Measurements from ENCODE around the gene CFAP46.

DNA sequence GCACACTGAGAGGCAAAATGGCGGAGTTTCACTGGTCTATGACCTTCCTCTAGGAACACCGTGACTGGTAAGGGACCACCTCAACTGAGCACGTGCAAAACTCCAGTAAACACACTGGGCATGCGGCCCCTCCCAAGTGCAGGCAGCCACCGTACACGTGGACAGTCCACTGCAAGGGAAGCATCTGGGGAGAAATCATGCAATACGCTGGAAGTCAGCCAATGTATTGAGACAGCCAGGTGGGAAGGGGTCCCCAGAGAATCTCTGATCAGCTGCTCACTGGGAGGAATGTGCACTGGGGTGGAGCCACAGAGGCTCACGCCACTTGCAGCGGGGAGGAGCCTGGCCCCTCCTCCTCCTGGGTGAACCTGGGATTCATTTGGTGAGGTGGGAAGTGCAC lies 49.3 kb downstream of the CFAP46 start:
- TF ChIP-seq GABPA (IDR thresholded peaks at IDR 0.05; ENCODE audit: borderline replicate concordance, insufficient read depth, low read length): no peak
- TF ChIP-seq, protein P1, sequence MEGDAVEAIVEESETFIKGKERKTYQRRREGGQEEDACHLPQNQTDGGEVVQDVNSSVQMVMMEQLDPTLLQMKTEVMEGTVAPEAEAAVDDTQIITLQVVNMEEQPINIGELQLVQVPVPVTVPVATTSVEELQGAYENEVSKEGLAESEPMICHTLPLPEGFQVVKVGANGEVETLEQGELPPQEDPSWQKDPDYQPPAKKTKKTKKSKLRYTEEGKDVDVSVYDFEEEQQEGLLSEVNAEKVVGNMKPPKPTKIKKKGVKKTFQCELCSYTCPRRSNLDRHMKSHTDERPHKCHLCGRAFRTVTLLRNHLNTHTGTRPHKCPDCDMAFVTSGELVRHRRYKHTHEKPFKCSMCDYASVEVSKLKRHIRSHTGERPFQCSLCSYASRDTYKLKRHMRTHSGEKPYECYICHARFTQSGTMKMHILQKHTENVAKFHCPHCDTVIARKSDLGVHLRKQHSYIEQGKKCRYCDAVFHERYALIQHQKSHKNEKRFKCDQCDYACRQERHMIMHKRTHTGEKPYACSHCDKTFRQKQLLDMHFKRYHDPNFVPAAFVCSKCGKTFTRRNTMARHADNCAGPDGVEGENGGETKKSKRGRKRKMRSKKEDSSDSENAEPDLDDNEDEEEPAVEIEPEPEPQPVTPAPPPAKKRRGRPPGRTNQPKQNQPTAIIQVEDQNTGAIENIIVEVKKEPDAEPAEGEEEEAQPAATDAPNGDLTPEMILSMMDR (IDR thresholded peaks at IDR 0.05; ENCODE audit: control extremely low read depth in 1 of 3, insufficient read depth in 1 of 3, low read depth in 1 of 3, low read length in 3 of 3): no peak
- no peak for TF ChIP-seq POLR2A (IDR thresholded peaks at IDR 0.05; ENCODE audit: control extremely low read depth in 1 of 2, low read depth in 2 of 2, low read length in 2 of 2)
